GM12878 (cell line): ENCODE data around the gene MEMO1. TPM values are rescaled to one million over a fixed set of nuclear protein-coding genes. Genes with fewer than 3 reads are reported as not detected.

Source experiments
- ATAC-seq: fragments of 200-7000 bp; cut with Tn5 transposase; 3 replicates; pipeline ENCODE4 v1.9.1; 2020; ENCODE audit warnings: mild to moderate bottlenecking, moderate library complexity
- BruUV-seq: library from RNA; stranded (reverse); fragments of 400-500 nt; replicated peaks from 2 replicates; lab custom pipeline; 2021; lab: Mats Ljungman, UMichigan
- CTCF ChIA-PET: fragments of 300-600 bp; sonication (Branson Sonifier 250); formaldehyde crosslinking; extraction: SDS; loops from one replicate; lab custom pipeline; 2021; ENCODE audit warnings: inconsistent platforms; lab: Yijun Ruan, JAX
- POLR2A ChIA-PET: fragments of 350-600 bp; formaldehyde crosslinking; extraction: SDS; loops from one replicate; lab custom pipeline; 2021; ENCODE audit warnings: inconsistent platforms; lab: Charles Lee
- RAD21 ChIA-PET: fragments of 300-600 bp; sonication (Branson Sonifier 250); formaldehyde crosslinking; loops from one replicate; lab custom pipeline; 2023; ENCODE audit warnings: antibody characterized with exemption; ENCODE audit not compliant: unreplicated experiment; lab: Charles Lee
- SMC1A ChIA-PET: fragments of 300-600 bp; sonication (Branson Sonifier 250); formaldehyde crosslinking; loops from one replicate; lab custom pipeline; 2023; ENCODE audit not compliant: unreplicated experiment, uncharacterized antibody; lab: Charles Lee
- DNase-seq: peaks from one replicate; pipeline ENCODE4 v3.0.0-alpha.2; 2011; ENCODE audit warnings: low read depth, low spot score
- FAIRE-seq: peaks from 3 replicates; lab custom pipeline; 2011; peaks lifted over from hg19 to GRCh38; lab: Jason Lieb, UNC
- H2AFZ ChIP-seq: 2 replicates; pipeline ENCODE4 v1.6.0; 2011; ENCODE audit warnings: low read depth, low read length, control low read depth; ENCODE audit not compliant: control insufficient read depth
- H3K27ac ChIP-seq: 2 replicates; pipeline ENCODE4 v1.5.1; 2011; ENCODE audit warnings: control low read depth; ENCODE audit not compliant: control insufficient read depth, insufficient read depth
- H3K27me3 ChIP-seq, 2 experiments: replicated peaks in 1 of 2; 2 replicates each; pipeline versions ENCODE4 v1.6.0 to v1.6.1; 2011; ENCODE audit warnings: low read length in 1 of 2; ENCODE audit not compliant: control insufficient read depth in 2 of 2, insufficient read depth in 2 of 2
- H3K36me3 ChIP-seq, 2 experiments: 2 replicates each; pipeline ENCODE4 v1.5.1; 2011; ENCODE audit warnings: low read length in 1 of 2; ENCODE audit not compliant: control insufficient read depth in 2 of 2, insufficient read depth in 2 of 2
- H3K4me1 ChIP-seq: 2 replicates; pipeline ENCODE4 v1.6.1; 2011; ENCODE audit warnings: mild to moderate bottlenecking, low read length, moderate library complexity, mixed read lengths; ENCODE audit not compliant: control insufficient read depth, insufficient read depth
- H3K4me2 ChIP-seq: 2 replicates; pipeline ENCODE4 v1.6.0; 2011; ENCODE audit warnings: control low read depth; ENCODE audit not compliant: control insufficient read depth, insufficient read depth
- H3K4me3 ChIP-seq: fragments of 200-600 bp; sonication (generic); 2 replicates; pipeline ENCODE4 v1.5.1; 2016
- H3K79me2 ChIP-seq: 2 replicates; pipeline ENCODE4 v1.6.0; 2011; ENCODE audit warnings: low read length; ENCODE audit not compliant: control insufficient read depth, insufficient read depth
- H3K9ac ChIP-seq: 2 replicates; pipeline ENCODE4 v1.8.0; 2011; ENCODE audit warnings: low read length, control low read depth, mixed read lengths; ENCODE audit not compliant: control insufficient read depth, insufficient read depth
- H3K9me3 ChIP-seq: replicated peaks from 3 replicates; pipeline ENCODE4 v1.5.1; 2011; ENCODE audit warnings: mild to moderate bottlenecking, low read length; ENCODE audit not compliant: control insufficient read depth, insufficient read depth
- H4K20me1 ChIP-seq: 2 replicates; pipeline ENCODE4 v1.6.0; 2011; ENCODE audit not compliant: control insufficient read depth, insufficient read depth
- HCFC1 ChIP-seq: fragments of 150-350 bp; IDR thresholded peaks from 2 replicates; pipeline ENCODE4 v1.6.1; 2014; ENCODE audit warnings: low read length
- HDAC6 ChIP-seq: fragments of 200-600 bp; sonication (generic); IDR thresholded peaks from one replicate; pipeline ENCODE4 v1.8.0; 2017; ENCODE audit warnings: antibody characterized with exemption; ENCODE audit not compliant: unreplicated experiment
- MTA2 ChIP-seq: fragments of 450-650 bp; IDR thresholded peaks from 2 replicates; pipeline ENCODE4 v1.6.1; 2016; ENCODE audit warnings: low read depth, mild to moderate bottlenecking, moderate library complexity
- RUNX3 ChIP-seq: IDR thresholded peaks from 2 replicates; pipeline ENCODE4 v1.6.1; 2012; ENCODE audit warnings: low read length, inconsistent platforms
- SP1 ChIP-seq: IDR thresholded peaks from one replicate; pipeline ENCODE4 v1.6.1; 2011; ENCODE audit warnings: low read depth, low read length
- TARDBP ChIP-seq: IDR thresholded peaks from 2 replicates; pipeline ENCODE4 v1.6.1; 2016; ENCODE audit warnings: borderline replicate concordance
- ZNF622 ChIP-seq: fragments of 450-650 bp; IDR thresholded peaks from 2 replicates; pipeline ENCODE4 v1.6.1; 2017; ENCODE audit warnings: mild to moderate bottlenecking, inconsistent platforms
- in situ Hi-C: fragments of 300-500 bp; cut with MboI; formaldehyde crosslinking; loops from 9 replicates; pipeline ENCODE4 v1.14.3; 2018; ENCODE audit warnings: mixed read lengths
- intact Hi-C: fragments of 100-400 bp; cut with micrococcal nuclease; formaldehyde crosslinking; loops from one replicate; pipeline ENCODE4 v1.14.2; 2022; ENCODE audit not compliant: unreplicated experiment
- polyA plus RNA-seq, 11 experiments: library from polyadenylated mRNA; depleted of rRNA in 4 of 11; unstranded in 6 of 11; stranded (reverse) in 5 of 11; fragments of >200 nt; fragmentation: Nextera tagmentation in 4 of 11; fragmentation: Illumina TruSeq in 1 of 11; extraction: Ambion mirVana in 4 of 11; extraction: Trizol in 1 of 11; gene quantifications; 1 replicate in 1 of 11; 2 replicates in 10 of 11; pipeline versions ENCODE4 v1.2.1 to v1.2.3, GENCODE V29; 2011 to 2016; ENCODE audit warnings: inconsistent platforms in 2 of 11, missing spikeins in 2 of 11, low read depth in 1 of 11
- total RNA-seq, 4 experiments: library from RNA; depleted of rRNA in 3 of 4; stranded (reverse); fragments of >200 nt in 3 of 4; fragmentation: Illumina TruSeq in 1 of 4; extraction: Trizol in 1 of 4; gene quantifications; 2 replicates each; pipeline versions ENCODE4 v1.2.1 to v1.2.3, GENCODE V29; 2013 to 2021
- TF ChIP-seq, protein P1 (sequence below): IDR thresholded peaks from 2 replicates; pipeline ENCODE4 v1.6.1; 2012; ENCODE audit warnings: low read depth, low read length, improper control_type of control experiment
- TF ChIP-seq, protein P2 (sequence below): fragments of 450-650 bp; formaldehyde crosslinking; IDR thresholded peaks from 2 replicates; pipeline ENCODE4 v1.4.0; 2020; ENCODE audit warnings: mild to moderate bottlenecking, moderate library complexity
- TF ChIP-seq, protein P3 (sequence below): fragments of 450-650 bp; IDR thresholded peaks from 2 replicates; pipeline ENCODE4 v1.6.1; 2016; ENCODE audit warnings: mild to moderate bottlenecking

The MEMO1 gene
- total and polyA plus RNA-seq, 10 of the 15 experiments (the other 5 are each of a cell fraction or from before 2014, with no cell fraction given): 39.8 to 99.1 (median 72.2) TPM

DNA sequence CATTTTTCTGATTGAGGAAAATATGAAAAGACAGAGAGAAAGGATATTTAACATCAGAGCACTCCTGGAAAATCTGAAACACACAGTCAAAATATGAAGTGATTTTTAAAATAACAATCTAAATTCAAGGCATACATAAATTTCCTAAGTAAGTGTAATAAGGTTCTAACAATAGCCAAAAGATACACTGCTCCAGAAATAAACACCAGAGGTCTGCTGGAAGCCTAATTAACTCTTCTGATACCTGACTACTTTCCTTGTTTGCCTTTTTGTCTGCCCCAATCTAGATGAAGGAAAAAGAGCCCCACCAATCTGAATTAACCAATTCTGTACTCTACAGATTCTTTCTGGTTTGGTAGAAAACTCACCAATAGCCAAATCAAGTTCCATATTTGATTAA is 87.1 kb downstream of the MEMO1 start:
- no peaks in the 10 kb centered on the region; the same call in 1 of the 2 replicates for H3K79me2 ChIP-seq
- CTCF ChIA-PET: no interaction called here
- in situ Hi-C loops: no loop called here
- peaks cover 3% of the 10 kb centered on the region; the same call in 1 of the 2 replicates for H3K4me1 ChIP-seq
- H4K20me1 ChIP-seq: no peaks in the 10 kb centered on the region
- RAD21 ChIA-PET: interaction anchor here (0.7 to 0.9 kb wide), 2 partner anchors 116 to 423 kb away, joined by 3 to 4 read pairs; partner anchors contain the start of gene DPY30
- no peak for ATAC-seq
- peak; percentile 35 for FAIRE-seq
- H3K27ac ChIP-seq: peak overlapping the region; percentile 5; the same call in 1 of the 2 replicates
- no peak overlapping the region for H3K4me3 ChIP-seq
- H3K9me3 ChIP-seq: no peaks in the 10 kb centered on the region; the same call in 2 of the 3 replicates
- no peaks in the 10 kb centered on the region for H3K27me3 ChIP-seq
- TF ChIP-seq SP1: no peak
- no peak for TF ChIP-seq MTA2
- TF ChIP-seq, protein P1, sequence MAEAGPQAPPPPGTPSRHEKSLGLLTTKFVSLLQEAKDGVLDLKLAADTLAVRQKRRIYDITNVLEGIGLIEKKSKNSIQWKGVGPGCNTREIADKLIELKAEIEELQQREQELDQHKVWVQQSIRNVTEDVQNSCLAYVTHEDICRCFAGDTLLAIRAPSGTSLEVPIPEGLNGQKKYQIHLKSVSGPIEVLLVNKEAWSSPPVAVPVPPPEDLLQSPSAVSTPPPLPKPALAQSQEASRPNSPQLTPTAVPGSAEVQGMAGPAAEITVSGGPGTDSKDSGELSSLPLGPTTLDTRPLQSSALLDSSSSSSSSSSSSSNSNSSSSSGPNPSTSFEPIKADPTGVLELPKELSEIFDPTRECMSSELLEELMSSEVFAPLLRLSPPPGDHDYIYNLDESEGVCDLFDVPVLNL: no peak
- TF ChIP-seq, protein P2, sequence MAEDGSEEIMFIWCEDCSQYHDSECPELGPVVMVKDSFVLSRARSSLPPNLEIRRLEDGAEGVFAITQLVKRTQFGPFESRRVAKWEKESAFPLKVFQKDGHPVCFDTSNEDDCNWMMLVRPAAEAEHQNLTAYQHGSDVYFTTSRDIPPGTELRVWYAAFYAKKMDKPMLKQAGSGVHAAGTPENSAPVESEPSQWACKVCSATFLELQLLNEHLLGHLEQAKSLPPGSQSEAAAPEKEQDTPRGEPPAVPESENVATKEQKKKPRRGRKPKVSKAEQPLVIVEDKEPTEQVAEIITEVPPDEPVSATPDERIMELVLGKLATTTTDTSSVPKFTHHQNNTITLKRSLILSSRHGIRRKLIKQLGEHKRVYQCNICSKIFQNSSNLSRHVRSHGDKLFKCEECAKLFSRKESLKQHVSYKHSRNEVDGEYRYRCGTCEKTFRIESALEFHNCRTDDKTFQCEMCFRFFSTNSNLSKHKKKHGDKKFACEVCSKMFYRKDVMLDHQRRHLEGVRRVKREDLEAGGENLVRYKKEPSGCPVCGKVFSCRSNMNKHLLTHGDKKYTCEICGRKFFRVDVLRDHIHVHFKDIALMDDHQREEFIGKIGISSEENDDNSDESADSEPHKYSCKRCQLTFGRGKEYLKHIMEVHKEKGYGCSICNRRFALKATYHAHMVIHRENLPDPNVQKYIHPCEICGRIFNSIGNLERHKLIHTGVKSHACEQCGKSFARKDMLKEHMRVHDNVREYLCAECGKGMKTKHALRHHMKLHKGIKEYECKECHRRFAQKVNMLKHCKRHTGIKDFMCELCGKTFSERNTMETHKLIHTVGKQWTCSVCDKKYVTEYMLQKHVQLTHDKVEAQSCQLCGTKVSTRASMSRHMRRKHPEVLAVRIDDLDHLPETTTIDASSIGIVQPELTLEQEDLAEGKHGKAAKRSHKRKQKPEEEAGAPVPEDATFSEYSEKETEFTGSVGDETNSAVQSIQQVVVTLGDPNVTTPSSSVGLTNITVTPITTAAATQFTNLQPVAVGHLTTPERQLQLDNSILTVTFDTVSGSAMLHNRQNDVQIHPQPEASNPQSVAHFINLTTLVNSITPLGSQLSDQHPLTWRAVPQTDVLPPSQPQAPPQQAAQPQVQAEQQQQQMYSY: no peak
- TF ChIP-seq HDAC6: no peak
- TF ChIP-seq HCFC1: no peak
- no peak for TF ChIP-seq RUNX3
- TF ChIP-seq ZNF622: no peak
- TF ChIP-seq TARDBP: no peak
- TF ChIP-seq, protein P3, sequence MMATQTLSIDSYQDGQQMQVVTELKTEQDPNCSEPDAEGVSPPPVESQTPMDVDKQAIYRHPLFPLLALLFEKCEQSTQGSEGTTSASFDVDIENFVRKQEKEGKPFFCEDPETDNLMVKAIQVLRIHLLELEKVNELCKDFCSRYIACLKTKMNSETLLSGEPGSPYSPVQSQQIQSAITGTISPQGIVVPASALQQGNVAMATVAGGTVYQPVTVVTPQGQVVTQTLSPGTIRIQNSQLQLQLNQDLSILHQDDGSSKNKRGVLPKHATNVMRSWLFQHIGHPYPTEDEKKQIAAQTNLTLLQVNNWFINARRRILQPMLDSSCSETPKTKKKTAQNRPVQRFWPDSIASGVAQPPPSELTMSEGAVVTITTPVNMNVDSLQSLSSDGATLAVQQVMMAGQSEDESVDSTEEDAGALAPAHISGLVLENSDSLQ: no peak
- H3K4me2 ChIP-seq: no peak overlapping the region
- SMC1A ChIA-PET: interaction anchor here (0.5 to 1.9 kb wide), 4 partner anchors 13 to 141 kb away, joined by 3 to 6 read pairs (median 4); no protein-coding TSS in a partner anchor
- H2AFZ ChIP-seq: no peak overlapping the region
- POLR2A ChIA-PET: no interaction called here
- intact Hi-C loops: no loop called here
- no TSS peak for BruUV-seq
- peaks cover 0 to 8% of the 10 kb centered on the region in 2 experiments; a peak in 1 of 4 replicates for H3K36me3 ChIP-seq
- no peak for DNase-seq
- H3K9ac ChIP-seq: no peak overlapping the region
